ENCODE results near the gene ERGIC3.

Gene ERGIC3

DNA sequence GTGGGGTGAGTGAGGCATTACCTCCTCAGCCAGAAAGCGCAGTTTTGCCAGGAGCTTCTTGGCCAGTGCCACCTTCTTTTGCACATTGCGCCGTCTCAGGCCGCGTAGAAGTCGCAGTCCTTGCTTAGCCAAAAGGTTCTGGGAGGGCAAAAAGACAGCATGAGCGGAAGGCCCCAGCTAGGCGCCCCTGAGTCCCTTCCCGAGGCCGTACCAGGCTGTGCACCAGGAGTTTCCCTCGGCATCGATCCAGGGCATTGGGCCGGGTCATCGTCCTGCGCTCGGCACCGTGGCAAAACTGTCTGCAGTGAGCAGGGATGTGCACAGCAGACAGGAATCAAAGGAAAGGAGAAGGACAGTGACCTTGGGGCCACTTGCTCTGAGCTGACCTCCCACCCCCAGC is 53.6 kb downstream of the ERGIC3 start (continued):
- TF ChIP-seq, protein P1, sequence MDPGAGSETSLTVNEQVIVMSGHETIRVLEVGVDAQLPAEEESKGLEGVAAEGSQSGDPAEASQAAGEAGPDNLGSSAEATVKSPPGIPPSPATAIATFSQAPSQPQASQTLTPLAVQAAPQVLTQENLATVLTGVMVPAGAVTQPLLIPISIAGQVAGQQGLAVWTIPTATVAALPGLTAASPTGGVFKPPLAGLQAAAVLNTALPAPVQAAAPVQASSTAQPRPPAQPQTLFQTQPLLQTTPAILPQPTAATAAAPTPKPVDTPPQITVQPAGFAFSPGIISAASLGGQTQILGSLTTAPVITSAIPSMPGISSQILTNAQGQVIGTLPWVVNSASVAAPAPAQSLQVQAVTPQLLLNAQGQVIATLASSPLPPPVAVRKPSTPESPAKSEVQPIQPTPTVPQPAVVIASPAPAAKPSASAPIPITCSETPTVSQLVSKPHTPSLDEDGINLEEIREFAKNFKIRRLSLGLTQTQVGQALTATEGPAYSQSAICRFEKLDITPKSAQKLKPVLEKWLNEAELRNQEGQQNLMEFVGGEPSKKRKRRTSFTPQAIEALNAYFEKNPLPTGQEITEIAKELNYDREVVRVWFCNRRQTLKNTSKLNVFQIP (CRISPR knock-in tag; IDR thresholded peaks at IDR 0.05; ENCODE audit: borderline replicate concordance, low read depth) = no peak
- TF ChIP-seq PPARA (CRISPR knock-in tag; IDR thresholded peaks at IDR 0.05; ENCODE audit: borderline replicate concordance) (no peak), ARNTL (CRISPR knock-in tag; IDR thresholded peaks at IDR 0.05; ENCODE audit: borderline replicate concordance, low read depth) (no peak), SNAI2 (CRISPR knock-in tag; IDR thresholded peaks at IDR 0.05) (no peak)

DNA sequence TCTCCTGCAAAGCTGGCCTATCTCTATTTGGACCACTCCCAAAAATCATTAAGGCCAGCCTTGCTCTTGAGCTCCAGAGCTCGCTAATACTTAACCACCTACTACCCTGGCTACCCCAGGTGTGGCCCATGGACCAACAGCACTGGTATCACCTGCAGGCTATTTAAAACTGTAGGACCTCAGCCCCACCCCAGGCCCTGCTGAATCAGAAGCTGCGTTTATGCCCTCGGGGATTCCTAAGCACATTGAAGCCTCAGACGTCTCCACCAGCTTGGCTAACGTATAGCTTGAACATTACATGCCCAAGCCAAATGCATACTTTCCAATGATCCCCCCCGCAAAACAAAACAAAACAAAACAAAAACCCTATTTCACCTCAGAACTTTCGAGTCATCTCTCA is 54.0 kb downstream of the ERGIC3 start:
- TF ChIP-seq TOX (CRISPR knock-in tag; IDR thresholded peaks at IDR 0.05; ENCODE audit: borderline replicate concordance) (no peak), ISL1 (CRISPR knock-in tag; IDR thresholded peaks at IDR 0.05) (no peak), ESRRG (CRISPR knock-in tag; IDR thresholded peaks at IDR 0.05) (no peak), ZFP30 (CRISPR knock-in tag; IDR thresholded peaks at IDR 0.05) (no peak), ZNF8 (CRISPR knock-in tag; IDR thresholded peaks at IDR 0.05) (no peak), CSDC2 (CRISPR knock-in tag; IDR thresholded peaks at IDR 0.05) (no peak), RARB (CRISPR knock-in tag; IDR thresholded peaks at IDR 0.05) (no peak)
- TF ChIP-seq, protein P2, sequence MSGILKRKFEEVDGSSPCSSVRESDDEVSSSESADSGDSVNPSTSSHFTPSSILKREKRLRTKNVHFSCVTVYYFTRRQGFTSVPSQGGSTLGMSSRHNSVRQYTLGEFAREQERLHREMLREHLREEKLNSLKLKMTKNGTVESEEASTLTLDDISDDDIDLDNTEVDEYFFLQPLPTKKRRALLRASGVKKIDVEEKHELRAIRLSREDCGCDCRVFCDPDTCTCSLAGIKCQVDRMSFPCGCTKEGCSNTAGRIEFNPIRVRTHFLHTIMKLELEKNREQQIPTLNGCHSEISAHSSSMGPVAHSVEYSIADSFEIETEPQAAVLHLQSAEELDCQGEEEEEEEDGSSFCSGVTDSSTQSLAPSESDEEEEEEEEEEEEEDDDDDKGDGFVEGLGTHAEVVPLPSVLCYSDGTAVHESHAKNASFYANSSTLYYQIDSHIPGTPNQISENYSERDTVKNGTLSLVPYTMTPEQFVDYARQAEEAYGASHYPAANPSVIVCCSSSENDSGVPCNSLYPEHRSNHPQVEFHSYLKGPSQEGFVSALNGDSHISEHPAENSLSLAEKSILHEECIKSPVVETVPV (CRISPR knock-in tag; IDR thresholded peaks at IDR 0.05) = no peak
- ATAC-seq = no peak

DNA sequence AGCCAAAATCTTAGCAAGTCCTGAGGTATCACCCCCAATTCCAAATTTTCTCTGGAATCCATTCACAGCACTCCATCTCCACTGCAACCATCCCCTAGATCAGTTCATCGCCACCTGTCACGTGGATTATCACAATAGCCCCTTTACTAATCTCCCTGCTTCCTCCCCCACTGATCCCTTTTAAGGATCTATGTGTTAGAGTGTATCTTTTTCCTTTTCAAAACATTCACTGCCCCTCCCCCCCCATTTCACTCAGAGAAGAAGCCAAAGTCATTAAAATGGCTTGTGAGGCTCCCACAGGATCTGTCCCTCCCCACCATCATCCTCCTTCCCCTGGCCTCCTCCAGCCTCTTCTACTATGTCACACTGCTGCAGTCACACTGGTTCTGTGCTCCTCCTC is 55.3 kb downstream of the ERGIC3 start:
- no peak for ATAC-seq

More for the DNA sequence above, 55.3 kb downstream of the ERGIC3 start:
- no peak for TF ChIP-seq RARB (CRISPR knock-in tag; IDR thresholded peaks at IDR 0.05)
- no peak for TF ChIP-seq ZFP30 (CRISPR knock-in tag; IDR thresholded peaks at IDR 0.05)
- TF ChIP-seq, protein P3, sequence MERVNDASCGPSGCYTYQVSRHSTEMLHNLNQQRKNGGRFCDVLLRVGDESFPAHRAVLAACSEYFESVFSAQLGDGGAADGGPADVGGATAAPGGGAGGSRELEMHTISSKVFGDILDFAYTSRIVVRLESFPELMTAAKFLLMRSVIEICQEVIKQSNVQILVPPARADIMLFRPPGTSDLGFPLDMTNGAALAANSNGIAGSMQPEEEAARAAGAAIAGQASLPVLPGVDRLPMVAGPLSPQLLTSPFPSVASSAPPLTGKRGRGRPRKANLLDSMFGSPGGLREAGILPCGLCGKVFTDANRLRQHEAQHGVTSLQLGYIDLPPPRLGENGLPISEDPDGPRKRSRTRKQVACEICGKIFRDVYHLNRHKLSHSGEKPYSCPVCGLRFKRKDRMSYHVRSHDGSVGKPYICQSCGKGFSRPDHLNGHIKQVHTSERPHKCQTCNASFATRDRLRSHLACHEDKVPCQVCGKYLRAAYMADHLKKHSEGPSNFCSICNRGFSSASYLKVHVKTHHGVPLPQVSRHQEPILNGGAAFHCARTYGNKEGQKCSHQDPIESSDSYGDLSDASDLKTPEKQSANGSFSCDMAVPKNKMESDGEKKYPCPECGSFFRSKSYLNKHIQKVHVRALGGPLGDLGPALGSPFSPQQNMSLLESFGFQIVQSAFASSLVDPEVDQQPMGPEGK (CRISPR knock-in tag; IDR thresholded peaks at IDR 0.05; ENCODE audit: borderline replicate concordance) = no peak
- no peak for TF ChIP-seq ARNTL (CRISPR knock-in tag; IDR thresholded peaks at IDR 0.05; ENCODE audit: borderline replicate concordance, low read depth)
- no peak for TF ChIP-seq GLIS3 (CRISPR knock-in tag; IDR thresholded peaks at IDR 0.05)
- TF ChIP-seq TCF4 (CRISPR knock-in tag; IDR thresholded peaks at IDR 0.05; ENCODE audit: borderline replicate concordance) = no peak
- TF ChIP-seq ZFP3 (CRISPR knock-in tag; IDR thresholded peaks at IDR 0.05) = no peak
- no peak for TF ChIP-seq ZNF70 (CRISPR knock-in tag; IDR thresholded peaks at IDR 0.05)
- TF ChIP-seq ZC3H10 (CRISPR knock-in tag; IDR thresholded peaks at IDR 0.05) = no peak
- no peak for TF ChIP-seq CSDC2 (CRISPR knock-in tag; IDR thresholded peaks at IDR 0.05)
- no peak for TF ChIP-seq ZNF565 (CRISPR knock-in tag; conservative IDR thresholded peaks at IDR 0.05; ENCODE audit: low read depth)
- TF ChIP-seq ISL1 (CRISPR knock-in tag; IDR thresholded peaks at IDR 0.05) = no peak
- TF ChIP-seq, protein P1 (CRISPR knock-in tag; IDR thresholded peaks at IDR 0.05; ENCODE audit: borderline replicate concordance, low read depth) = no peak
- no peak for TF ChIP-seq BACH2 (CRISPR knock-in tag; IDR thresholded peaks at IDR 0.05; ENCODE audit: borderline replicate concordance)
- TF ChIP-seq, protein P4, sequence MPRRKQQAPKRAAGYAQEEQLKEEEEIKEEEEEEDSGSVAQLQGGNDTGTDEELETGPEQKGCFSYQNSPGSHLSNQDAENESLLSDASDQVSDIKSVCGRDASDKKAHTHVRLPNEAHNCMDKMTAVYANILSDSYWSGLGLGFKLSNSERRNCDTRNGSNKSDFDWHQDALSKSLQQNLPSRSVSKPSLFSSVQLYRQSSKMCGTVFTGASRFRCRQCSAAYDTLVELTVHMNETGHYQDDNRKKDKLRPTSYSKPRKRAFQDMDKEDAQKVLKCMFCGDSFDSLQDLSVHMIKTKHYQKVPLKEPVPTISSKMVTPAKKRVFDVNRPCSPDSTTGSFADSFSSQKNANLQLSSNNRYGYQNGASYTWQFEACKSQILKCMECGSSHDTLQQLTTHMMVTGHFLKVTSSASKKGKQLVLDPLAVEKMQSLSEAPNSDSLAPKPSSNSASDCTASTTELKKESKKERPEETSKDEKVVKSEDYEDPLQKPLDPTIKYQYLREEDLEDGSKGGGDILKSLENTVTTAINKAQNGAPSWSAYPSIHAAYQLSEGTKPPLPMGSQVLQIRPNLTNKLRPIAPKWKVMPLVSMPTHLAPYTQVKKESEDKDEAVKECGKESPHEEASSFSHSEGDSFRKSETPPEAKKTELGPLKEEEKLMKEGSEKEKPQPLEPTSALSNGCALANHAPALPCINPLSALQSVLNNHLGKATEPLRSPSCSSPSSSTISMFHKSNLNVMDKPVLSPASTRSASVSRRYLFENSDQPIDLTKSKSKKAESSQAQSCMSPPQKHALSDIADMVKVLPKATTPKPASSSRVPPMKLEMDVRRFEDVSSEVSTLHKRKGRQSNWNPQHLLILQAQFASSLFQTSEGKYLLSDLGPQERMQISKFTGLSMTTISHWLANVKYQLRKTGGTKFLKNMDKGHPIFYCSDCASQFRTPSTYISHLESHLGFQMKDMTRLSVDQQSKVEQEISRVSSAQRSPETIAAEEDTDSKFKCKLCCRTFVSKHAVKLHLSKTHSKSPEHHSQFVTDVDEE (CRISPR knock-in tag; IDR thresholded peaks at IDR 0.05) = no peak
- no peak for TF ChIP-seq ZNF8 (CRISPR knock-in tag; IDR thresholded peaks at IDR 0.05)
- no peak for TF ChIP-seq OSR1 (CRISPR knock-in tag; IDR thresholded peaks at IDR 0.05)
- TF ChIP-seq, protein P5, sequence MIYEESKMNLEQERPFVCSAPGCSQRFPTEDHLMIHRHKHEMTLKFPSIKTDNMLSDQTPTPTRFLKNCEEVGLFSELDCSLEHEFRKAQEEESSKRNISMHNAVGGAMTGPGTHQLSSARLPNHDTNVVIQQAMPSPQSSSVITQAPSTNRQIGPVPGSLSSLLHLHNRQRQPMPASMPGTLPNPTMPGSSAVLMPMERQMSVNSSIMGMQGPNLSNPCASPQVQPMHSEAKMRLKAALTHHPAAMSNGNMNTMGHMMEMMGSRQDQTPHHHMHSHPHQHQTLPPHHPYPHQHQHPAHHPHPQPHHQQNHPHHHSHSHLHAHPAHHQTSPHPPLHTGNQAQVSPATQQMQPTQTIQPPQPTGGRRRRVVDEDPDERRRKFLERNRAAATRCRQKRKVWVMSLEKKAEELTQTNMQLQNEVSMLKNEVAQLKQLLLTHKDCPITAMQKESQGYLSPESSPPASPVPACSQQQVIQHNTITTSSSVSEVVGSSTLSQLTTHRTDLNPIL (CRISPR knock-in tag; IDR thresholded peaks at IDR 0.05; ENCODE audit: low read depth) = no peak
- no peak for TF ChIP-seq ESRRG (CRISPR knock-in tag; IDR thresholded peaks at IDR 0.05)
- TF ChIP-seq TOX (CRISPR knock-in tag; IDR thresholded peaks at IDR 0.05; ENCODE audit: borderline replicate concordance) = no peak
